Bone marrow (tissue), 2 donors: Measurements from ENCODE around the gene CNTNAP2.
"Not testable (repeated sequence)": the region's sequence is repeated elsewhere in the genome, so short reads cannot be mapped to it uniquely, and the experiment has no call there.

Experiments used
- DNase-seq, 2 donors: peaks; one replicate each; lab custom pipeline; 2025; lab: John Stamatoyannopoulos, UW

The CNTNAP2 gene

DNA sequence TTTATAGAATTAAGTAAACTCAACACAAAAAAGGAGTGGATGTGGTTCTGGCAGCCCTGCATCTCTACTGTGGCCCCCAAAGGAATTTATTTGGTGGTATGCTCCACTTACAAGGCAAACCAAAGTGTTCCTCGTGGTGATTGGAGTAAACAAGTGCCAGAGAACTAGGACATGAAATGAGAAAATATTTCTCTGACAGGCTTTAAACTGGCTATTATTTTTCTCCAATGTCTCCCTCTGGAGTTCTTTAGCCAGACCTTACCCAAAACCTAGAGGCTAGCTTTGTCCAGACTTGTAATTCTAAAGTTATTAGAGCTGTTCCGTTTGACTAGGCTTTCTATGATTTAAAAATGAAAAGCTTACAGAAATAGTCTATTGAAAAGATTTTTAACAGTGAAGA is 990.1 kb downstream of the CNTNAP2 start:
- no peak for DNase-seq

DNA sequence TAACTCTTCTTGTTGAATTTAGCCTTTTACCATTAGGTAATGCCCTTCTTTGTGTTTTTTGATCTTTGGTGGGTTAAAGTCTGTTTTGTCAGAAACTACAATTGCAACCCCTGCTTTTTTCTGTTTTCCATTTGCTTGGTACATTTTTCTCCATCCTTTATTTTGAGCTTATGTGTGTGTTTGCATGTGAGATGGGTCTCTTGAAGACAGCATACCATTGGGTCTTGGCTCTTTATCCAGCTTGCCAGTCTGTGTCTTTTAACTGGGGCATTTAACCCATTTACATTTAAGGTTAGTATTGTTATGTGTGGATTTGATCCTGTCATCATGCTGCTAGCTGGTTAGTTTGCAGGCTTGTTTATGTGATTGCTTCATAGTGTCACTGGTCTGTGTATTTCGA is 997.9 kb downstream of the CNTNAP2 start:
- not testable (repeated sequence) for DNase-seq

DNA sequence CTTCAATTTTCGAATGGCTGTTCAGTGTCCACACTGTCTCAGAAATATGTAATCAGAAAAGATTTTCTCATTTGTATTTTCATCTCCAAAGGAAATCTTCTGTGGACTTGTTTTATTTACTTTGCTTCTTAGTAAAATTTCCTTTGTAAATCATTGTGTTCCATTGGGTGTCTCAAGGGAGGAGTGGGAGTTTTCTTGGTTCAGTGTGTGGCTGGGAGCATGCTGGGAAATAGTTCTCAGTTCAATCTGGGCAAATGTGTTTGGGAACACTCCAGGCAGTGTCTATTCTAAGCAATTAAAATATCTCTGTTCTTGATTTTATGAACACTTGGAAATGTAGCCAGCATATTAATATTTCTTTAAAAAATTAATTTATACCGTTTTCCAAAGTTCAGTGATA is 1019.8 kb downstream of the CNTNAP2 start:
- DNase-seq = no peak

DNA sequence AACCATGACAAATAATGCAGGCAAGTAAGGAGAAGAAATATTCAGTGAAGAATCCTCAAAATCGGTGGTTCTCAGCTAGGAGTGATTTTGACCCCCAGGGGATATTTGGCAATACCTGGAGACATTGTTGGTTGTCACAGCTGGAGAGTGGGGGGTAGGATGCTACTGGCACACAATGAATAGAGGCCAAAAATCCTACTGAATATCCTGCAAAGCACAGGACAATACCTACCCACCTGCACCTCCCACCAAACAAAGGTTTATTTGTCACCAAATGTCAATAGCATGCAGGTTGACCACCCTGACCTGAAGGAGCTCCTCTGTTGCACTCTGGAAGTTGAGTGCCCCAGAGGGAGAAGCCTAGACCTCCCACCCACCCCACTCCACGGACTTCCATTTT is 1028.6 kb downstream of the CNTNAP2 start:
- no peak for DNase-seq

DNA sequence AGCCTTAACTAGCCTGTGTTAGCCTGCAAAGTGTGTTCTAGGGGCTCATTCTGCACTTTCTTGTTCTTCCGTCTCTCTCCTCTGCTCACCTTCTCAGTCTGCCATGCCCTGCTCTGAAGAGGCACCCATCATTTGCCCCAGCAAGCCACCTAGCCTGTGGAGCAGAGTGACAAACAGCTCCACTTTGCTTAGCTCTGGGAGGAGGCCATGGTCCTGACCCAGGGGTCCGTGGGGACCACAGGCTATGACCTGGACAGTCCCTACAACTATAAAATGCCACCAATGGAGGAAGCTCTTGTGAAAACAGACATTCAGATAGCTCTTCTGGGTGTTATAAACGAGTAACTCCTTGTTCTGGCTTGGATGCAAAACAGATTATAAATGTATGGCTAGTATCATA is 1029.6 kb downstream of the CNTNAP2 start:
- no peak for DNase-seq

DNA sequence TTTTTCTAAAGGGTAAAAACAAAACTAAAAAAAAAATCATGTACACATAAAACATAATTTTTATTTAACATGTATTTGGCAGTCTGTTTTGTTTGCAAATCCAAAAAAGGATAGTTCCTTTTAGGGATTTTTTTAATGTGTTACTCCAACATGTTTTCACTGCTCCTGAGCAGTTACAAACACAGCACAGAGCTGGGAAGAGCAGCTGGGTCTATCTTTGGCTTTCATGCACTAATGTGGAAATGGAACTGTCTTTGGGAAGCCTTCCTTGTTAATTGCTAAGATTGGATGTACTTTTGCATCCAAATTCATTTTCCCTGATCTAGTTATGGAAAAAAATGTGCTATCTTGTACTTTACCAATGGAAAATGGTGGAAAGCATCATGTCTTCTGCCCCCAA is 1035.1 kb downstream of the CNTNAP2 start:
- no peak for DNase-seq

DNA sequence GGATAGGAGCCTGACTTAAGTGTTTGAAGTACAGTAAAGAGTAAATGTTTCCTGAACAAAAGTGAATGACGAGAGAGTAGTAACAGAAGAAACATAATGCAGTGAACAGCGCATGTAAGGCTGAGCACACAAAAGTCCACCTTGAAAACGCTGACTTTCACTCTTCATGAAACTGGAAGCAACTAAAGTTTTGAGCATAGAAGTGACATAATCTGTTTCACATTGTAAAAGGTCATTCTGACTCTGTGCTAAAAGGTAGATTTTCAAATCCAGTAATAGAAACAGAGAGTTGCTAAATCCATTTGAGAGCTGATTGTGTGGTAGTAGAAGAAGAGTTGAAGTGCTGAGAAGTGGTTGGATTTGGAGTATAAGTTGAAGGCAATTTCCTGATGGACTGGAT is 1037.0 kb downstream of the CNTNAP2 start:
- DNase-seq = no peak

DNA sequence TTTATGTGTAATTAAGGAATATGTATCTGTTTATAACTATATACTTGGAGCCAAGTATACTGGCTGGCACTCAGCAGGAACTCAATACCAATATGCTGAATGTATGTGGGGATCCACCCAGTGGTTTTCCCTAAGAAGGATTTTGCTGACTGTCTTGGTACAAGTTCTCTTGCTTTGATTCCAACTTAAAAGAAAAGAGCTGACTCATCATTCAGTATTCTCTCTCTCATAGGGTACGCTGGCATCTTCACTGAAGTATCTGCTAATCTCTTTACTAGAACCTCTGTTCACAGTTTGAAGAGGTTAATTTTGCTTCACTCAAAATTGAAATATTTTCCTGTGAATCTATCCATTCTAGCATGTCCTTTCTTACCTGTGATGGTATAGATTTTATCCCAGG is 1044.8 kb downstream of the CNTNAP2 start:
- DNase-seq = no peak

DNA sequence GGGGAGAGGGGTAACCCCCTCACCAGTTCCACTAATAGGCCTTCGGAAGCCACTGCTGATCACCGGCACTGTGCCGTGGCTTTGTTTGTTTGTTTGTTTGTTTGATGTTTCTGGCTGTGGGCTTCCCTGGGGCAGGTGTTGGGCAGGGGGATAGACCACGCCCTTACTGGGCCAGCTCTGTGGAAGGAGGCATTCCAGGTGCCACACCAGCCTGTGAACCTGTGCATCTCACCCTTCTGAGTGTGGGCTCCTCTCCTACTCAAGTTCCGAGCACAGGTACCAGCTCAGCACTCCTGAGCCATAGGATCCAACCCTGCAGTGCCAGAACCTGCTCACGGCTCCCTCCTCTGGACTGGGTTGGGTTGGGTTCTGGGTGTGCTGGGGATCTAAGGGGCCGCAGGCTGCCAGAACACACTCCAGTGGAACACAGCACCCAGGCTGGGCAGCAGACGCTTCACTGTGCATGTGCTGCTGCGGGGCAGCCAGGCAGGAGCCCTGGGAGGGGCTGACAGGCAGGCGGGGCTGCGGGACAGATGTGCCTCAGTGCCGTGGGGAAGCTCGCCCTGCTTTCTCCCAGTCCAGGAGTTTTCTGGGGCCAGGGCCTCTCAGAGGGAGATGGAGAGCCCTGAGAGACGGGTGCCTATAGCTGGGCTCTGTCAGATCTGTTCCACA is 1053.9 kb downstream of the CNTNAP2 start:
- no peak for DNase-seq

DNA sequence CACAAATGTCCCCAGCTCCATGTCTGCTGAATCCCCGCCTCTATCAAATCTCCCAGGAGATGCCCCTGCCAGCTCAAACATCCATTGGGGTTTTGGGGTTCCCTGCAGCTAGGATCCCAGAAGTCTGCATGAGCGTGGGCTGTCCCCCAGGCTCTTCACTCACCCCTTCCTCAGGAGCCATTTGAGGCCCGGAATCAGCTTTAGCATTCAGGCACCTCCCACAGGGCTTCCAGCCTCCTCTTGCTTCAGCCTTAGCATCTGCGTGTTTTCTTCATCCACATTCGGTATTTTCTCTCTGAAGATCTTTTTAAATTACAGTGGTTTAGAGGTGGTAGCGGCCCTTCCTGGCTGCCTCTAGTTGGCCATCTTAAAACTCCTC is 1054.4 kb downstream of the CNTNAP2 start:
- DNase-seq = no peak

DNA sequence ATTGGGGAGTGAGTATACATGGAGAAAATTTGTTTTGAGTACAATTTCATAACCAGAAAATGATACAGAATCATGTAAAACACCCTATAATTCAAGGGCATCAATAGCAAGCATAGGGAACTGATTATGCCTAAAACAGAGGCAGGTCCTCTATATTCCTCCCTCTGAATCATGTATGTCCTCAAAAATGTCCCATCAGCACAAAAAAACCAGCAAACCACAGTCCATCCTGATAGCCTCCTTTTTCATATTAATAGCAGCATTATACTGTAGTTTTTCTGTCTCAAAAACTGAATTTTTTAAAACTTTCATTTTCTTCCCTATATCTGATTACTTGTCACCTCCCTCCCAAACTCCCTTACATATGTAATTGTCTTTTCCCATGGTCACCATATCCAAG is 1057.3 kb downstream of the CNTNAP2 start:
- DNase-seq = no peak

DNA sequence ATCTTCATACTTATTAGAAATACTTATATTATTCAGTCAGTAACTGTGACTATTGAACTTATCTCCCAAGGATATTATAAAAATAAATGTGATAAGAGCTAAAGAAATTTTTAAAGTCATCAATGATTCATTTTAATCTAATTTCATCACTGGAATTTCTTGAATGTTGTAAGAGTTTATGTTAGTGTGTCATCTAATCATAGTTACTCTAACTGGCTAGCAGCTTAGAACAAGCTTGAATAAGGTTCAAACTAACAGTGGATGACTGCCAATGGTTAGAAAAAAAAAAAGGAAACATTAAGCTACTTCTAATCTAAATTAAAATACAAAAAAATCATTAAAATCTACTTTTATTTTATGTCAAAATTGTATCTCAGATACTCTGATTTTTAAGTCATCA is 1066.3 kb downstream of the CNTNAP2 start:
- no peak for DNase-seq

DNA sequence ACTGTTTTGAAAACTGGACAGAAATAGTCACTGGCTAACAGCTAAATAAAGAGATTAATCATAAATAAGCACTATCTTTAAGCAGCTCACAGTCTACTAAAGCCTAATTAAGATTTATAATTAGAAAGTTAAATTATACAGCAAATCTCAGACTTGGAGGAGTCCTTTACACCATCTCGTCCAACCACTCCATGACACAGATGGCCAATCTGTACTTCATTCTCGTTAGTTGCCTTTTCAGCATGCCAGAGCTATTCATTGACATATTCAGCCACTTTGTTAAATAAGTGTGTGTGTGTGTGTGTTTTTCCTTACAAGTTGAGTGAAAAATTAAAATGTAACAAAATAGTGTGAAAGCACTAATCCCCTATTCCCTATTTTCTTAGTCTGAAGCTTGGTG is 1066.7 kb downstream of the CNTNAP2 start:
- no peak for DNase-seq

DNA sequence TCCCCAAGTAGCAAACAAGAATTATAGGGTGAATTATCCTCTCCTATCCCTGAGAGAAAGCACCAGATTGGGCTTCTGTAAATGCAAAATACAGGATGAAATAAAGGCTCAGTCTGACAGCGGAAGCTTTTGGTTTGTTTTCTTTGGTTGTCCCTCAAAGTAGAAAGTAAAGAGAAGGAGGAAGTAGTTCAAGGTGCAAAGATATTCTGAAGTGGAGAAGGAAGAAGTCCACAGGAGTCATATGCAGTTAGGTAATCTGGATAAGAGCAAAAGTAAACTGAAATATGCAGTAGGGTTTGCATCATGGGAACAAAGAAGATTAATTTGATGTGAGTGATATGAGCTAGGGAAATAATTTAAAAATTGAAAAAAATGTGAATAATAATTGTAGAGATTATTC is 1071.9 kb downstream of the CNTNAP2 start:
- DNase-seq = no peak

DNA sequence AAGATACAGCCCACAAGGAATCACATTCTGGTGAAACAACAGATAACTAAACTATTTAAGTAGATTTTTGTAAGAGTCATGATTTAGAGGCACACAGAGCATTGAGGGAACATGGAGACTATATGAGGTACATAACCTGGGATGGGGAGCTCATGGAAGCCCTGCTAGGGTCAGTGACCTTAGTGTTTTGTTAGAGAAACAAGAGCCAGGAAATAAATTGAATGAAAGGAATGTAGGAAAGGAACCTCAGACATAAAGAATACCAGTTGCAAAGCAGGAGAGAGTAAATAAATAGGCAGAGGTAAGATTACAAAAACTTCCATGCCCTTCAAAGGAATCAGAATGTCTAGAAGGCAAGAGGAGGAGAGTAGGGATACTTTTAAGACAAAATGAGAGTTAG is 1076.9 kb downstream of the CNTNAP2 start:
- DNase-seq = no peak

DNA sequence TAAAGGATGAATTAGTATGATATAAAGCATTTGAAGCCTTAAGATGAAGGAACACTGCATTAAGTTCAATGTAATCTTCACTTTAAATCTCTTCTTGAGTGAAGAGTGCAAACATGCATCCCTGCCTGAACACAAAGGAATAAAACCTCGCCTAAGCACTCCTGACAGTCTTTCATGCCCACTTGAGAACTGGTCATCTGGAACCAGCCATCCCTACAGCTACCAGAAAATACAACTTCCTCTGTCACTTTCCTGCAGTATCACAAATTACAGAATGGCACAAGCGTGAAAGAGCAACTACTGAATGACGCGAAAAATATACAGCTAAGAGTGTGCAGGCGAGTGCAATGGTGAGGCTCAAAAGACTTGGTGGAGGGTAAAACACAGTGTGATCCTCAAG is 1079.9 kb downstream of the CNTNAP2 start:
- DNase-seq = no peak

DNA sequence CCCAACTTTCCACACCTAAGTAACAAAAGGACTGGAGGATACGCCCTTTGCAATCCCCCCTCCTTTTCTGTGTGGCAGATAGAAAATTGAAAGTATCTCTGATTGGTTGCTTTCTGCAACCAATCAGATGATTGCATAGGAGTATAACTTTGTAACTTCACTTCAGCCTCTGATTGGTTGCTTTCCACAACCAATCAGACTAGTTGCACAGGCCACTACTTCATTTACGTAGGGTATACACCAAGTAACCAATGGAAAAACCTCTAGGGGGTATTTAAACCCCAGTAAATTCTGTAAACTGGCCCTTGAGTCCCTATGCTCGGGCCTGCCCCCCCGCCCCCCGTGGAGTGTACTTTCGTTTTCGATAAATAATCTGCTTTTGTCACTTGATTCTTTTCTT is 1080.4 kb downstream of the CNTNAP2 start:
- no peak for DNase-seq

DNA sequence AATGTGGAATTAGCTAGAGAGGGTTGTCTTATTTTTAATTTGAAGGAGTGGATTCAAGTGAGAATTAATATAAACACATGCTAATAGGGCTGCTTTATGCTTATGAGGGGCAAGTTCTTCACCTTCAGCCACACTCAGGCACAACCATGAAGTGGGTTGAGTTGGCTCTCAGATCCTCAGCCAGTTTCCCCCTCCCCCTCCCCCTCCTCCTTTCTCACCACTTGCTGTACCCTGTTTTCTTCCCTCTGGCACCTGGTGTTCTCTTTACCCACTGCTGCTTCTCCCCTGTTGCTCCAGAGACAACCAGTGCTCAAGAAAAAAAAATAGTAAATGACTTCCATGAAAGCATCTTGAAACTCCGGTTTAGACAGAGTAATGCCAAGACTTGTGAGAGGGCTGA is 1083.3 kb downstream of the CNTNAP2 start:
- DNase-seq = no peak

DNA sequence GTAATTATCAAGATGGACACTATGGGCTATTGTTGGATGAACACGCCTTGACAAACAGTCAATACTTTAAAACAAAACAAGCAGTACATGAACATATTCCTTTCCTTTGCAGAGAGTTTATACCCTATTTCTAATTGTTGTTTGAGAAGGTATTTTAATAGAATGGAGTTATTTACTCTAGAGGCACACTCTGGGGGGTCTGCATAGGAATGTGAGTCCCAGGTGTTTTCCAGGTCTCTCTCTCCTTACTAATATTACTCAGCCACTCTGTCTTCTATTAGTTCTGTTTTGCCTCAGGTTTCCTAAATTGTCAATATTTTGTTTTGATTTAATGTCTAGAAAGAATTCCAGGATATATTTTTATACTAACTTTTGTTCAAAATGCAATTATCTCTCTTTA is 1091.4 kb downstream of the CNTNAP2 start:
- DNase-seq = no peak

DNA sequence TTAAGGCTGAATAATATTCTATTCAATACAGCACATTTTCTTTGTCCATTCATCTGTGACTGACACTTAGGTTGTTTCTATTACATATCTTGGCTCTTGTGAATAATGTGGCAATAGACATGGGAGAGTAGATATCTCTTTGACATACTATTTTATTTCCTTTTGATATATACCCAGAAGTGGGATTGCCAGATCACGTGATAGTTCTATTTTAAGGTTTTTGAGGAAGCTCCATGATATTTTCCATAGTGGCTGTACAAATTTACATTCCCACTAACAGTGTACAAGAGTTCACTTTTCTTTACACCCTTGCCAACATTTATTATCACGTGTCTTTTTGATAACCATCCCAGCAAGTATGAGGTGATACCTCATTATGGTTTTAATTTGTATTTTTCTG is 1114.7 kb downstream of the CNTNAP2 start:
- no peak for DNase-seq

DNA sequence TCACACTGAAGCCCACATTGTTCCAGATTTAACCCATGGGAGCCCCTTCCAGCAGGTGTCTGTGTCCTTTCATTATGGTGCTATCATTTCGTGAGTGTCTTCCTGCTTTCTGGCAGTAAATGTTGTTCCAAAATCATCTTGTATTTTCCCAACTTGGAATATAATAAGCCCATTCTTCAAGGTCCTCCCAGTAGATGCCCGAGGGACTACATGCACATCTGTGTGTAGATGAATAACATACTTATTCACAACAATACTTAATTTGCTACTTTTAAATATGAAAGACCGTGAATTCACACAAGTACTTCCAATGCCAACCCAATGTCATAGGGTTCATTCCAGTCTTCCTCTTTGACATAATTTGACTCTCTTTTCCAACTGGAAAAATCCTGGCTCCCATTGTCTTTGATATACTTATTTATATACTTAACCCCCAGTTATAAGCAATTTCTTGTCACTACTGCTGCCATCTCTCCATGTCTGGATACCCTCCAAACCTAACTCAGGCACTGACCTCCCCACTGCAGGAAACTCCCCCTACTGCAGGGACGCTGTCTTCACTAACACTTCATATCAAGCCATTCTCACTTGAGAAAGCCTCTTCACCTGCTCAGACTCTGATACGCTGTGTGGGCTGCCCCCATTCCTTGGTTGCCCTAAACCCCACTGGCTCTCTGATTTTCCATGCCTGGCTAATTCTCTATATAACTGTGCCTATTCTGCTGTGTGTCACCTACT is 1119.2 kb downstream of the CNTNAP2 start:
- no peak for DNase-seq

DNA sequence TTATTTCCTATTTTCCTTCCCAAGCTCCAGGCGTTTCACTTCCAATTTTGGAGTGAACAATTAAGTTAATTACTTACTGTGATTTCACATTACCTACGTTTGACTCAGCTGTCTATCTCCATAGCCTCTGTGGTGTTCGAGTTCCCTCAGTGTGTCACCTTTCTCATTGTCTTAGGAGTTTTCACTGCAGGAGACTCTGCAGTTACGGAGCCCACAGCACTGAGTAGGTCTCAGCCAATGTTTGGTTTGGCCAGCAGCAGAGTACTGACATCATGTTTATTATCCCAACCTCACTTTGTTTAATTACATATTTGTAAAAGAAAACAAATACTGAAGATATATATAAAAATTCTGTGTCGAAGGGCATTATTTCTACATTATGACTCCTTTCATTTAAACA is 1123.9 kb downstream of the CNTNAP2 start:
- no peak for DNase-seq

DNA sequence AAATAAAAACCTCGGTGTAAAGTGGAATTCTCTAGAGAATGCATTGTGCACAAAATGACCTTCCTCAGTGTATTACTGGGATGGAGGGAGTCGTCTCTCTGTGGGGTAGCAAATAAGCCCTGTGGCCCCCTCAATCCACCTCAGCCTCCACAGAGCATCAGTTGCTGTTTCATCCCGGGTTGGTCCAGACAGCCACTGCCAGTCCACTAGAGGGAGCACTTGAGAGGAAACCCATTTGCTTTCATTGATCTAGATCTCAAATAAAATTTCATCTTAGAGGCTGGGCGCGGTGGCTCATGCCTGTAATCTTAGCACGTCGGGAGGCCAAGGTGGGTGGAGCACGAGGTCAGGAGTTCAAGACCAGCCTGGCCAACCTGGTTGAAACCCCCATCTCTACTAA is 1128.7 kb downstream of the CNTNAP2 start:
- no peak for DNase-seq

DNA sequence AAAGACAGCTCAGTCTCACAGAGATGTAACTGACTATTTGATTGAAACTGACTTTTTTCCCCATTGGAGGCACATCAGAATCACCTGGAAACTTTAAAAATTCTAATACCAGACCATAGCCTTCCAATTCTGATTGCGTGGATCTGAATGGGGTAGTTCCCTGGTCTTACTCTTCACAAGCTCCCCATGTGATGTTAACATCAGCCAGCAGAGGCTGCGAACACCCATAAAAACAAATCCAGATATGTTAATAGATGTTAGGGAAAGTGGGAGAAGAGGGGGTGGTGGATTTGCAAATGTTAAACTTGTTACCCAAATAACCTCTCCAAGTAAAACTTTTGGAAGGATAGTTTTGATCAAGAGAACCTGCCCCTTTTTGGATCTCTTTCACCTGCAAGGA is 1133.4 kb downstream of the CNTNAP2 start:
- no peak for DNase-seq
